B cell (primary cell): Measurements from ENCODE around the gene PHACTR3. TPM values are rescaled to one million over a fixed set of nuclear protein-coding genes. Genes with fewer than 3 reads are reported as not detected.

Experiments used
- ATAC-seq: fragments of 200-7000 bp; cut with Tn5 transposase; one replicate; pipeline ENCODE4 v1.10.0; 2021; ENCODE audit warnings: low read depth, mild to moderate bottlenecking, moderate number of reproducible peaks, moderate library complexity
- CTCF ChIA-PET: fragments of 350-600 bp; sonication (Branson Sonifier 250); formaldehyde crosslinking; loops from one replicate; lab custom pipeline; 2021; ENCODE audit warnings: antibody characterized with exemption, inconsistent platforms; lab: Charles Lee
- POLR2A ChIA-PET: fragments of 350-600 bp; sonication (Branson Sonifier 250); formaldehyde crosslinking; loops from one replicate; lab custom pipeline; 2021; ENCODE audit warnings: antibody characterized with exemption; lab: Charles Lee
- DNase-seq: peaks from one replicate; pipeline ENCODE4 v3.0.0; 2013
- H2AFZ ChIP-seq: 2 replicates; pipeline ENCODE4 v1.6.1; 2012; ENCODE audit warnings: mild to moderate bottlenecking, low read depth, low read length; ENCODE audit not compliant: insufficient read depth, poor library complexity, severe bottlenecking
- H3K27ac ChIP-seq, 2 donors: 1 replicate in 1 of 2; 2 replicates in 1 of 2; pipeline ENCODE4 v1.5.1; 2012 to 2013; ENCODE audit warnings: low read length in 2 of 2, mild to moderate bottlenecking in 2 of 2, moderate library complexity in 1 of 2
- H3K27me3 ChIP-seq, 4 experiments: fragments of 200-600 bp in 1 of 4; sonication (generic) in 1 of 4; replicated peaks in 1 of 4; 1 replicate in 2 of 4; 2 replicates in 2 of 4; pipeline versions ENCODE4 v1.6.1 to v1.7.0; 2013 to 2016; ENCODE audit warnings: low read length in 3 of 4, mild to moderate bottlenecking in 2 of 4, mixed read lengths in 1 of 4, moderate library complexity in 1 of 4; ENCODE audit not compliant: insufficient read depth in 4 of 4, control insufficient read depth in 3 of 4; ENCODE audit errors: control extremely low read depth in 1 of 4
- H3K36me3 ChIP-seq, 2 experiments: replicated peaks in 1 of 2; 1 replicate in 1 of 2; 2 replicates in 1 of 2; pipeline versions ENCODE4 v1.6.1 to v1.7.1; 2013; ENCODE audit warnings: low read length in 1 of 2; ENCODE audit not compliant: insufficient read depth in 2 of 2, control insufficient read depth in 1 of 2; ENCODE audit errors: control extremely low read depth in 1 of 2, extremely low read depth in 1 of 2
- H3K4me1 ChIP-seq, 2 donors: fragments of 200-600 bp in 1 of 2; sonication (generic) in 1 of 2; 1 replicate in 1 of 2; 2 replicates in 1 of 2; pipeline versions ENCODE4 v1.5.1 to v1.6.1; 2013 to 2017; ENCODE audit warnings: low read length in 2 of 2; ENCODE audit not compliant: control insufficient read depth in 2 of 2, insufficient read depth in 2 of 2
- H3K4me2 ChIP-seq: replicated peaks from 2 replicates; pipeline ENCODE3; 2012; ENCODE audit warnings: mild to moderate bottlenecking, low read depth, low read length; ENCODE audit not compliant: poor library complexity, severe bottlenecking
- H3K4me3 ChIP-seq, 5 experiments: fragments of 200-600 bp in 1 of 5; sonication (generic) in 1 of 5; 1 replicate in 3 of 5; 2 replicates in 2 of 5; pipeline versions ENCODE4 v1.5.1 to v1.7.0; 2011 to 2016; ENCODE audit warnings: low read length in 4 of 5, mild to moderate bottlenecking in 4 of 5, low read depth in 2 of 5, control low read depth in 1 of 5, moderate library complexity in 1 of 5; ENCODE audit not compliant: insufficient read depth in 1 of 5; ENCODE audit errors: control extremely low read depth in 1 of 5, extremely low read depth in 1 of 5
- H3K79me2 ChIP-seq: fragments of 200-600 bp; sonication (generic); one replicate; pipeline ENCODE4 v1.6.0; 2016; ENCODE audit warnings: low read length; ENCODE audit not compliant: control insufficient read depth, insufficient read depth
- H3K9ac ChIP-seq: fragments of 200-600 bp; sonication (generic); 2 replicates; pipeline ENCODE4 v1.6.1; 2017; ENCODE audit warnings: mild to moderate bottlenecking, low read length, moderate library complexity
- H3K9me3 ChIP-seq, 3 donors: one replicate each; pipeline versions ENCODE4 v1.6.1 to v1.7.1; 2013; ENCODE audit warnings: low read length in 2 of 3; ENCODE audit not compliant: control insufficient read depth in 2 of 3, insufficient read depth in 1 of 3; ENCODE audit errors: control extremely low read depth in 1 of 3
- H4K20me1 ChIP-seq: 2 replicates; pipeline ENCODE4 v1.6.0; 2012; ENCODE audit warnings: mild to moderate bottlenecking, low read length; ENCODE audit not compliant: insufficient read depth, control insufficient read depth, poor library complexity, severe bottlenecking
- H3K27ac Mint-ChIP-seq: one replicate; pipeline ENCODE4 v1.8.0; 2021; ENCODE audit warnings: mixed read lengths
- H3K27me3 Mint-ChIP-seq: one replicate; pipeline ENCODE4 v1.8.0; 2021; ENCODE audit warnings: mixed read lengths
- H3K4me1 Mint-ChIP-seq: one replicate; pipeline ENCODE4 v1.8.0; 2021; ENCODE audit warnings: mixed read lengths
- H3K4me3 Mint-ChIP-seq: one replicate; pipeline ENCODE4 v1.8.0; 2021; ENCODE audit warnings: mixed read lengths
- H3K9me3 Mint-ChIP-seq: one replicate; pipeline ENCODE4 v1.8.0; 2022; ENCODE audit warnings: mixed read lengths; ENCODE audit not compliant: insufficient read depth
- CTCF ChIP-seq: fragments of 200-600 bp; IDR thresholded peaks from one replicate; pipeline ENCODE4 v1.8.0; 2022; ENCODE audit warnings: antibody characterized with exemption, mild to moderate bottlenecking
- EZH2 ChIP-seq: IDR thresholded peaks from 2 replicates; pipeline ENCODE4 v1.6.1; 2012; ENCODE audit warnings: borderline replicate concordance, low read depth, mild to moderate bottlenecking, moderate library complexity, low read length; ENCODE audit not compliant: insufficient read depth, poor library complexity, severe bottlenecking
- WGBS: methylation state at CpG from one replicate; pipeline ENCODE4 v1.1.5; 2013; ENCODE audit warnings: missing lambda C conversion rate; ENCODE audit not compliant: insufficient coverage; 5-methylcytosine and 5-hydroxymethylcytosine counted together
- intact Hi-C: fragments of 100-400 bp; cut with micrococcal nuclease; formaldehyde crosslinking; loops from one replicate; pipeline ENCODE4 v1.10.0; 2022
- polyA plus RNA-seq: library from polyadenylated mRNA; depleted of rRNA; stranded (reverse); fragments of >200 nt; gene quantifications from 2 replicates; pipeline ENCODE4 v1.2.3, GENCODE V29; 2012
- total RNA-seq, 2 donors: library from RNA; stranded (reverse); fragments of 120-200 nt in 1 of 2; gene quantifications; 1 replicate in 1 of 2; 2 replicates in 1 of 2; pipeline versions ENCODE4 v1.2.3 to v1.2.4, GENCODE V29; 2013 to 2022

PHACTR3 gene
- total and polyA plus RNA-seq, 2 donors (not counting 1 experiment from before 2014, with no cell fraction given): not detected

GRCh38 chr20:59825944-59826759 lies 221.8 kb downstream of the PHACTR3 start:
- H3K27me3 ChIP-seq: no peaks in the 10 kb centered on the region
- ChIA-PET CTCF (no interaction called here), POLR2A (no interaction called here)
- no peak for ATAC-seq
- no peak for DNase-seq
- H3K27ac ChIP-seq: no peak overlapping the region
- H3K4me1 ChIP-seq: no peaks in the 10 kb centered on the region
- no peak overlapping the region for H3K4me2 ChIP-seq
- H4K20me1 ChIP-seq: no peaks in the 10 kb centered on the region
- H3K9ac ChIP-seq: no peak overlapping the region
- no peak overlapping the region for H2AFZ ChIP-seq
- no peak overlapping the region for H3K4me3 Mint-ChIP-seq
- peaks cover 0 to 7% (median 0%) of the 10 kb centered on the region in 3 donors for H3K9me3 ChIP-seq
- TF ChIP-seq EZH2: no peak
- TF ChIP-seq CTCF: no peak
- H3K27ac Mint-ChIP-seq: no peak overlapping the region
- H3K79me2 ChIP-seq: no peaks in the 10 kb centered on the region
- no peak overlapping the region for H3K4me3 ChIP-seq
- no peaks in the 10 kb centered on the region for H3K36me3 ChIP-seq
- intact Hi-C loops: no loop called here
- H3K27me3 Mint-ChIP-seq: peaks cover 11% of the 10 kb centered on the region
- no peaks in the 10 kb centered on the region for H3K4me1 Mint-ChIP-seq
- 68% methylated on average over 10 of the region's 11 CpGs for WGBS
- H3K9me3 Mint-ChIP-seq: no peaks in the 10 kb centered on the region
